BE2C (cell line): ENCODE data around the gene KCNAB2.
A peak's percentile ranks its signal among the peaks of the same experiment; 100 is the strongest.

Source experiments
- DNase-seq: peaks from one replicate; pipeline ENCODE4 v3.0.0-alpha.2; 2020
- H3K27me3 ChIP-seq: fragments of 250-450 bp; sonication (Bioruptor Pico); 2 replicates; pipeline ENCODE4 v1.5.1; 2020; ENCODE audit warnings: mild to moderate bottlenecking
- H3K36me3 ChIP-seq: fragments of 250-450 bp; sonication (Bioruptor Pico); 2 replicates; pipeline ENCODE4 v1.5.1; 2020; ENCODE audit warnings: mild to moderate bottlenecking
- H3K4me1 ChIP-seq: fragments of 250-450 bp; sonication (Bioruptor Pico); 2 replicates; pipeline ENCODE4 v1.5.1; 2020
- H3K4me3 ChIP-seq: 2 replicates; pipeline ENCODE4 v1.5.1; 2011; ENCODE audit warnings: low read depth, low read length
- H3K9me3 ChIP-seq: fragments of 250-450 bp; sonication (Bioruptor Pico); 2 replicates; pipeline ENCODE4 v1.5.1; 2020
- CTCF ChIP-seq: IDR thresholded peaks from 2 replicates; pipeline ENCODE4 v1.5.1; 2012; ENCODE audit warnings: mild to moderate bottlenecking, low read depth, low read length

Gene KCNAB2

DNA sequence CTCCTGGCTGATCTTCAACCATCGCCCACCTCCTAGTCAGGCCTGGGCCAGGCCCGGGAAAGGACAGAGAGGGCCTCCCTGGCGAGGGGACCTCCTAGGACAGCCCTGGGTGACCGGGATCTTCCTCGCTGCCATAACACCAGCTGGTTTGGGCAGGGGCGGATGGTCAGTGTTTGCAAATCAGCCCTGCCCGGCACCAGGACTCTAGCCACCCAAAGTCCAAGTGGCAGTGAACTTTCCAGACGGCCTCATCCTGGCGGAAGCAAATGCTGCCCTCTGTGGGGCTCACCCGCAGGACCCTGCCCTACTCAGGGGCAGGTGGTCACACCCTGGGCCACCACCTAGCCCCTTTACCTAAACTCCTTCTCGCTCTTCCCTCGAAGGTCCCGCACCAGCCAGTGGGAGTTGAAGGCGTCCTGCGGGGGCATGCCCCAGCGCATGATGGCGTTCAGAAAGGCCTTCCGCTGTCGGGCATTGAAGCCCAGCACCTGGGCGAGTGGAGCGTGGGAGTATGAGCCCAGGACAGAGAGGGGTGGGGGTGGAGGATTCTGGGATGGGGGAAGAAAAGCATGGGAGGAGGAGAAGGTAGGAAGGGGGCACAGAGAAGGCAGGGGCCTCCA, 79.2 kb downstream of the KCNAB2 start:
- Histone ChIP-seq H3K4me3 (no peak overlapping the region), H3K9me3 (no peaks in the 10 kb centered on the region), H3K27me3 (no peaks in the 10 kb centered on the region), H3K4me1 (no peaks in the 10 kb centered on the region), H3K36me3 (no peaks in the 10 kb centered on the region)
- no peak for TF ChIP-seq CTCF
- no peak for DNase-seq

- no peak for TF ChIP-seq CTCF
- H3K4me1 ChIP-seq = no peaks in the 10 kb centered on the region
Observed at GRCh38 chr1:6125366-6125765, 79.7 kb downstream of the KCNAB2 start.

GRCh38 chr1:6126028-6126427, 80.3 kb downstream of the KCNAB2 start:
- Histone ChIP-seq H3K9me3 (no peaks in the 10 kb centered on the region), H3K4me1 (no peaks in the 10 kb centered on the region), H3K27me3 (no peaks in the 10 kb centered on the region), H3K36me3 (no peaks in the 10 kb centered on the region), H3K4me3 (no peak overlapping the region)
- TF ChIP-seq CTCF = no peak
- no peak for DNase-seq

More at GRCh38 chr1:6125366-6125765, 79.7 kb downstream of the KCNAB2 start:
- Histone ChIP-seq H3K9me3 (no peaks in the 10 kb centered on the region), H3K4me3 (no peak overlapping the region), H3K36me3 (no peaks in the 10 kb centered on the region), H3K27me3 (no peaks in the 10 kb centered on the region)
- DNase-seq = no peak

DNA sequence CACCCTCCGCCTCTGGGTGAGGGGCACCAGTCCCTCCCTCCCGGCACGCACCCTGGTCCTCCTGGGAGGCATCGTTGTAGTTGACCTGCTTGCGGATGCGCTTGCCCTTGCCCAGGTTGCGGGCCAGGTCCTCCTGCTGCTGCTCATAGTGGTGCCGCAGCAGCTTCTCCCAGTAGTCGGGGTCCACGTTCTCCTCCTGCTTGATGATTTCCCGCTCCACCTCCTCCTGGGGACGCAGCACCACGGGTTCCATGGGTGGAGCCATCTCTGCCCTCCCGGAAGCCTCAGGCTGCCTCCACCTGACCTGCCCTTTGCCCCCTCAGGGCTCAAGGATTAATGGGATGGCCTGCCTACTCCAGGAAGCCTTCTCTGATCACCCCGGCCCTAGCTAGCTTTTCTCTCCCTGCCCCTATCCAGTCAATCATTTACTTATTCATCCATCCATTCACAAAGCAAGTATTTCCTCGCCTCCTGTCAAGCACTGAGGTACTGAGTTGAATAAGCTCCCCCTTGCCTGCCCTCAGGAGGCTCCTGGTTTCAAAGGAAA, 80.9 kb downstream of the KCNAB2 start:
- Histone ChIP-seq H3K36me3 (no peaks in the 10 kb centered on the region), H3K27me3 (no peaks in the 10 kb centered on the region), H3K4me1 (no peaks in the 10 kb centered on the region), H3K9me3 (no peaks in the 10 kb centered on the region), H3K4me3 (no peak overlapping the region)
- TF ChIP-seq CTCF = no peak
- no peak for DNase-seq

GRCh38 chr1:6127587-6128163, 82.0 kb downstream of the KCNAB2 start:
- no peak overlapping the region for H3K4me3 ChIP-seq
- no peaks in the 10 kb centered on the region for H3K4me1 ChIP-seq
- no peaks in the 10 kb centered on the region for H3K9me3 ChIP-seq
- DNase-seq = peak; percentile 92
- H3K27me3 ChIP-seq = no peaks in the 10 kb centered on the region
- TF ChIP-seq CTCF = no peak
- H3K36me3 ChIP-seq = no peaks in the 10 kb centered on the region
